Inflammatory macrophage treated with lipopolysaccharide for 4 hours (primary cell): Measurements from ENCODE around the gene ECD.
A peak's percentile ranks its signal among the peaks of the same experiment; 100 is the strongest.

Source experiments
- DNase-seq: peaks from one replicate; pipeline ENCODE4 v3.0.0-alpha.2; 2020

The ECD gene

GRCh38 chr10:73167783-73168464 lies at the start of gene ECD, which contains the start of gene FAM149B1:
ECD (minus strand) TSS chr10:73168008; CDS start chr10:73163937, 4,071 bp downstream.
FAM149B1 (plus strand) TSS chr10:73168119; CDS start chr10:73168340, 221 bp downstream.
- DNase-seq = peak; percentile 97

- DNase-seq = no peak
These were observed 47.9 kb upstream of the ECD start for GRCh38 chr10:73215749-73216148.

- DNase-seq = no peak
These were observed 43.5 kb upstream of the ECD start for GRCh38 chr10:73211106-73211811.

GRCh38 chr10:73210395-73211105 lies 42.7 kb upstream of the ECD start:
- DNase-seq = no peak

GRCh38 chr10:73209705-73210104 lies 41.9 kb upstream of the ECD start:
- DNase-seq = no peak

- DNase-seq = no peak
These were observed 40.1 kb upstream of the ECD start for GRCh38 chr10:73207883-73208282.

- peak; percentile 17 for DNase-seq
These were observed 38.6 kb upstream of the ECD start for GRCh38 chr10:73206385-73206784.

- peak; percentile 26 for DNase-seq
These were observed 38.1 kb upstream of the ECD start for GRCh38 chr10:73205890-73206289.

- DNase-seq = peak; percentile 37
These were observed 37.3 kb upstream of the ECD start for GRCh38 chr10:73205081-73205480.

GRCh38 chr10:73190188-73190587 lies 22.4 kb upstream of the ECD start:
- no peak for DNase-seq

GRCh38 chr10:73186266-73186665 lies 18.5 kb upstream of the ECD start:
- no peak for DNase-seq

- DNase-seq = no peak
These were observed 16.0 kb upstream of the ECD start for GRCh38 chr10:73183667-73184281.

- DNase-seq = no peak
These were observed 14.8 kb upstream of the ECD start for GRCh38 chr10:73182568-73182967.

- no peak for DNase-seq
These were observed 6.5 kb upstream of the ECD start for GRCh38 chr10:73174148-73174925.

GRCh38 chr10:73172867-73173266 lies 5.1 kb upstream of the ECD start:
- DNase-seq = no peak

- DNase-seq = no peak
These were observed 1.5 kb upstream of the ECD start for GRCh38 chr10:73169320-73169719.

GRCh38 chr10:73168465-73168803 lies 626 bp upstream of the ECD start:
- DNase-seq = no peak

- peak; percentile 51 for DNase-seq
These were observed 388 bp downstream of the ECD start for GRCh38 chr10:73167458-73167782.

- no peak for DNase-seq
These were observed 836 bp downstream of the ECD start for GRCh38 chr10:73166972-73167371.

GRCh38 chr10:73163096-73163495 lies 4.7 kb downstream of the ECD start:
- no peak for DNase-seq

GRCh38 chr10:73161662-73162061 lies 6.1 kb downstream of the ECD start:
- DNase-seq = no peak

- no peak for DNase-seq
These were observed 6.7 kb downstream of the ECD start for GRCh38 chr10:73161079-73161478.
